Neural cell (in vitro differentiated cells): ENCODE measurements around the gene FAM174C.

Experiments used
- CTCF ChIP-seq: fragments of 450-650 bp; IDR thresholded peaks from 2 replicates; pipeline ENCODE4 v1.5.1; 2014; ENCODE audit warnings: antibody characterized with exemption, mild to moderate bottlenecking, moderate library complexity; ENCODE audit not compliant: poor library complexity, severe bottlenecking
- EP300 ChIP-seq: fragments of 450-650 bp; conservative IDR thresholded peaks from 2 replicates; pipeline ENCODE4 v1.6.1; 2014; ENCODE audit warnings: antibody characterized with exemption, mild to moderate bottlenecking, moderate library complexity; ENCODE audit not compliant: poor library complexity, severe bottlenecking
- EZH2 ChIP-seq: fragments of 200-600, 300-800 bp; shearing (Covaris generic), sonication (generic); IDR thresholded peaks from 2 replicates; pipeline ENCODE4 v1.6.1; 2014; ENCODE audit warnings: antibody characterized with exemption, low read length, borderline replicate concordance, mild to moderate bottlenecking; ENCODE audit not compliant: insufficient read depth, poor library complexity, severe bottlenecking
- POLR2AphosphoS5 ChIP-seq: IDR thresholded peaks from 2 replicates; pipeline ENCODE4 v1.6.1; 2012
- RAD21 ChIP-seq: fragments of 450-650 bp; conservative IDR thresholded peaks from 2 replicates; pipeline ENCODE4 v1.6.1; 2014; ENCODE audit warnings: antibody characterized with exemption, mild to moderate bottlenecking, moderate library complexity
- TAF1 ChIP-seq: IDR thresholded peaks from 2 replicates; pipeline ENCODE4 v1.6.1; 2012; ENCODE audit warnings: low read depth

GRCh38 chr19:1311543-1312091 lies 36.3 kb downstream of the FAM174C start:
- TF ChIP-seq CTCF (no peak), POLR2AphosphoS5 (no peak), EZH2 (no peak), EP300 (no peak), RAD21 (no peak), TAF1 (no peak)
